HCT116 (cell line): ENCODE measurements around the gene COL23A1. TPM values are rescaled to one million over a fixed set of nuclear protein-coding genes. Genes with fewer than 3 reads are reported as not detected.

Experiments
- ATAC-seq: fragments of 200-7000 bp; cut with Tn5 transposase; 2 replicates; pipeline ENCODE4 v1.9.1; 2020; ENCODE audit warnings: mild to moderate bottlenecking, moderate library complexity
- BruUV-seq: library from RNA; stranded (reverse); fragments of 400-500 nt; replicated peaks from 2 replicates; lab custom pipeline; 2021; lab: Mats Ljungman, UMichigan
- CTCF ChIA-PET: fragments of 300-600 bp; sonication (Branson Sonifier 250); formaldehyde crosslinking; loops from one replicate; lab custom pipeline; 2021; ENCODE audit warnings: antibody characterized with exemption; lab: Charles Lee
- POLR2A ChIA-PET: fragments of 300-600, 350-600 bp; sonication (Branson Sonifier 250); formaldehyde crosslinking; loops from one replicate; lab custom pipeline; 2021; ENCODE audit warnings: antibody characterized with exemption; lab: Charles Lee
- RAD21 ChIA-PET, 2 experiments: fragments of 300-600 bp; sonication (Branson Sonifier 250); formaldehyde crosslinking; loops; one replicate each; lab custom pipeline; 2023; ENCODE audit warnings: low total read pairs in 2 of 2; ENCODE audit not compliant: uncharacterized antibody in 2 of 2, unreplicated experiment in 2 of 2, low non-redundant PET in 1 of 2; lab: Charles Lee
- DNase-seq: peaks from one replicate; pipeline ENCODE4 v3.0.0-alpha.2; 2010; ENCODE audit warnings: low read depth, low spot score
- H2AFZ ChIP-seq: fragments of 200-600 bp; shearing (Covaris generic), sonication (generic); 2 replicates; pipeline ENCODE4 v1.6.1; 2017; ENCODE audit warnings: low read depth, mixed run types, mixed read lengths, antibody characterized with exemption, low read length; ENCODE audit not compliant: poor library complexity, severe bottlenecking
- H3K27ac ChIP-seq: 2 replicates; pipeline ENCODE4 v1.5.1; 2012; ENCODE audit warnings: low read depth, low read length
- H3K27me3 ChIP-seq: fragments of 200-600 bp; sonication (generic); 2 replicates; pipeline ENCODE4 v1.6.1; 2016; ENCODE audit warnings: mixed run types, low read length, mixed read lengths; ENCODE audit not compliant: insufficient read depth
- H3K36me3 ChIP-seq, 2 experiments: fragments of 200-500 bp in 1 of 2; fragments of 200-600 bp in 1 of 2; sonication (Bioruptor generic) in 1 of 2; sonication (generic) in 1 of 2; 2 replicates each; pipeline versions ENCODE4 v1.5.1 to v1.6.1; 2014 to 2016; ENCODE audit warnings: low read length in 2 of 2, inconsistent platforms in 1 of 2, mixed read lengths in 1 of 2, mixed run types in 1 of 2; ENCODE audit not compliant: insufficient read depth in 2 of 2, control insufficient read depth in 1 of 2
- H3K4me1 ChIP-seq, 2 experiments: fragments of 200-600 bp in 1 of 2; sonication (generic) in 1 of 2; 2 replicates each; pipeline versions ENCODE4 v1.5.1 to v1.6.1; 2012 to 2017; ENCODE audit warnings: low read length in 2 of 2, inconsistent platforms in 1 of 2, mild to moderate bottlenecking in 1 of 2, mixed read lengths in 1 of 2, mixed run types in 1 of 2, moderate library complexity in 1 of 2; ENCODE audit not compliant: insufficient read depth in 2 of 2, control insufficient read depth in 1 of 2
- H3K4me2 ChIP-seq: fragments of 200-600 bp; sonication (generic); 2 replicates; pipeline ENCODE4 v1.6.1; 2017; ENCODE audit warnings: mixed run types, low read length, mixed read lengths
- H3K4me3 ChIP-seq, 2 experiments: fragments of 200-600 bp in 1 of 2; sonication (generic) in 1 of 2; replicated peaks in 1 of 2; 2 replicates each; pipeline ENCODE4 v1.5.1; 2011 to 2016; ENCODE audit warnings: low read length in 2 of 2, control low read depth in 1 of 2, low read depth in 1 of 2, mild to moderate bottlenecking in 1 of 2, mixed read lengths in 1 of 2, mixed run types in 1 of 2
- H3K79me2 ChIP-seq: fragments of 200-600 bp; sonication (generic); 2 replicates; pipeline ENCODE4 v1.6.1; 2017; ENCODE audit warnings: mild to moderate bottlenecking, mixed run types, low read length, moderate library complexity, mixed read lengths; ENCODE audit not compliant: insufficient read depth
- H3K9ac ChIP-seq: fragments of 200-600 bp; sonication (generic); 2 replicates; pipeline ENCODE4 v1.6.1; 2016; ENCODE audit warnings: low read length, mixed read lengths
- H3K9me2 ChIP-seq: fragments of 200-600 bp; sonication (generic), shearing (Covaris generic); 2 replicates; pipeline ENCODE4 v1.6.1; 2017; ENCODE audit warnings: mixed run types, mild to moderate bottlenecking, moderate library complexity; ENCODE audit not compliant: insufficient read depth
- H3K9me3 ChIP-seq, 2 experiments: fragments of 200-500 bp in 1 of 2; fragments of 200-600 bp in 1 of 2; sonication (Bioruptor generic) in 1 of 2; sonication (generic) in 1 of 2; 2 replicates each; pipeline ENCODE4 v1.6.1; 2014 to 2017; ENCODE audit warnings: low read length in 2 of 2, mixed read lengths in 2 of 2, inconsistent platforms in 1 of 2, low read depth in 1 of 2, mild to moderate bottlenecking in 1 of 2, mixed run types in 1 of 2, moderate library complexity in 1 of 2; ENCODE audit not compliant: control insufficient read depth in 1 of 2, insufficient read depth in 1 of 2
- H4K20me1 ChIP-seq: fragments of 200-600 bp; sonication (generic), shearing (Covaris generic); 2 replicates; pipeline ENCODE4 v1.6.1; 2017; ENCODE audit warnings: mixed run types, mild to moderate bottlenecking, moderate library complexity; ENCODE audit not compliant: insufficient read depth
- CBX3 ChIP-seq: IDR thresholded peaks from 2 replicates; pipeline ENCODE4 v1.6.1; 2012; ENCODE audit warnings: low read depth
- EGR1 ChIP-seq: IDR thresholded peaks from 2 replicates; pipeline ENCODE4 v1.6.1; 2012; ENCODE audit warnings: low read depth
- EZH2phosphoT487 ChIP-seq: fragments of 200-600 bp; IDR thresholded peaks from 2 replicates; pipeline ENCODE4 v1.6.1; 2018; ENCODE audit warnings: antibody characterized with exemption, borderline replicate concordance
- FOSL1 ChIP-seq: IDR thresholded peaks from 2 replicates; pipeline ENCODE4 v1.6.1; 2012; ENCODE audit warnings: low read depth
- MAX ChIP-seq: IDR thresholded peaks from 2 replicates; pipeline ENCODE4 v1.6.1; 2012
- POLR2A ChIP-seq: IDR thresholded peaks from 2 replicates; pipeline ENCODE4 v1.7.0; 2011; ENCODE audit warnings: borderline replicate concordance; ENCODE audit not compliant: insufficient read depth, insufficient read length; ENCODE audit errors: extremely low read depth
- POLR2AphosphoS5 ChIP-seq: IDR thresholded peaks from 2 replicates; pipeline ENCODE4 v1.6.1; 2011; ENCODE audit warnings: mild to moderate bottlenecking, low read depth, low read length, moderate library complexity
- REST ChIP-seq: IDR thresholded peaks from 2 replicates; pipeline ENCODE4 v1.6.1; 2012; ENCODE audit warnings: low read depth
- SP1 ChIP-seq: IDR thresholded peaks from 2 replicates; pipeline ENCODE4 v1.6.1; 2012; ENCODE audit warnings: low read depth
- SRF ChIP-seq: IDR thresholded peaks from 2 replicates; pipeline ENCODE4 v1.6.1; 2012; ENCODE audit warnings: low read depth
- ZBTB33 ChIP-seq: IDR thresholded peaks from 2 replicates; pipeline ENCODE4 v1.6.1; 2011; ENCODE audit warnings: mild to moderate bottlenecking, low read length, moderate library complexity; ENCODE audit not compliant: insufficient replicate concordance; ENCODE audit errors: extremely low read depth
- ZNF274 ChIP-seq: fragments of 200-500 bp; sonication (Bioruptor generic); IDR thresholded peaks from 2 replicates; pipeline ENCODE4 v1.6.1; 2014; ENCODE audit warnings: mild to moderate bottlenecking, low read depth, low read length, inconsistent platforms
- intact Hi-C: fragments of 100-400 bp; cut with micrococcal nuclease; formaldehyde crosslinking; loops from 2 replicates; pipeline ENCODE4 v1.10.0; 2022
- total RNA-seq: library from RNA; stranded (reverse); gene quantifications from one replicate; pipeline ENCODE4 v1.2.1, GENCODE V29; 2021; ENCODE audit not compliant: unreplicated experiment

Gene COL23A1
- total RNA-seq, 1 experiment from 2014 or later = not detected

GRCh38 chr5:178314061-178314660 lies 276.0 kb downstream of the COL23A1 start:
- no peak overlapping the region for H3K27ac ChIP-seq
- intact Hi-C loops = no loop called here
- H4K20me1 ChIP-seq = no peaks in the 10 kb centered on the region
- no peaks in the 10 kb centered on the region for H3K4me1 ChIP-seq
- H3K27me3 ChIP-seq = peaks cover 5% of the 10 kb centered on the region; the same call in 1 of the 2 replicates
- no peak overlapping the region for H2AFZ ChIP-seq
- RAD21 ChIA-PET = no interaction called here
- no peak overlapping the region for H3K4me2 ChIP-seq
- CTCF ChIA-PET = no interaction called here
- no peaks in the 10 kb centered on the region for H3K79me2 ChIP-seq
- H3K4me3 ChIP-seq = no peak overlapping the region
- H3K9me3 ChIP-seq = no peaks in the 10 kb centered on the region
- POLR2A ChIA-PET = no interaction called here
- no TSS peak for BruUV-seq
- TF ChIP-seq SRF (no peak), POLR2AphosphoS5 (no peak), MAX (no peak), EZH2phosphoT487 (no peak), FOSL1 (no peak), REST (no peak), SP1 (no peak), ZNF274 (no peak), CBX3 (no peak), EGR1 (no peak), POLR2A (no peak), ZBTB33 (no peak)
- ATAC-seq (no peak), DNase-seq (no peak)
- no peak overlapping the region for H3K9ac ChIP-seq
- no peaks in the 10 kb centered on the region for H3K36me3 ChIP-seq
- no peaks in the 10 kb centered on the region for H3K9me2 ChIP-seq
